Measurements from ENCODE around the gene ZBTB48.

ZBTB48 gene

DNA sequence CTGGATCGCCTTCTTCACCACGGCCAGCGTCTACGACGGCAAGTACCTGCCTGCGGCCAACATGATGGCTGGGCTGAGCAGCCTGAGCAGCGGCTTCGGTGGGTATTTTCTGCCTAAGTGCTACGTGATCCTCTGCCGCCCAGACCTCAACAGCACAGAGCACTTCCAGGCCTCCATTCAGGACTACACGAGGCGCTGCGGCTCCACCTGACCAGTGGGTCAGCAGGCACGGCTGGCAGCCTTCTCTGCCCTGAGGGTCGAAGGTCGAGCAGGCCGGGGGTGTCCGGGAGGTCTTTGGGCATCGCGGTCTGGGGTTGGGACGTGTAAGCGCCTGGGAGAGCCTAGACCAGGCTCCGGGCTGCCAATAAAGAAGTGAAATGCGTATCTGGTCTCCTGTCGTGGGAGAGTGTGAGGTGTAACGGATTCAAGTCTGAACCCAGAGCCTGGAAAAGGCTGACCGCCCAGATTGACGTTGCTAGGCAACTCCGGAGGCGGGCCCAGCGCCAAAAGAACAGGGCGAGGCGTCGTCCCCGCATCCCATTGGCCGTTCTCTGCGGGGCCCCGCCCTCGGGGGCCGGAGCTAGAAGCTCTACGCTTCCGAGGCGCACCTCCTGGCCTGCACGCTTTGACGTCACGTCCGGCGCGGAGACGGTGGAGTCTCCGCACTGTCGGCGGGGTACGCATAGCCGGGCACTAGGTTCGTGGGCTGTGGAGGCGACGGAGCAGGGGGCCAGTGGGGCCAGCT lies at the start of gene ZBTB48:
TSS of gene ZBTB48 (plus strand) at position 621 of the 745 bp plus-strand sequence. CDS start 616 bp downstream, outside the sequence.
- peak within 1 kb of the TSS; percentile 46 for H3K9ac ChIP-seq (ENCODE audit: low read length)
- H3K4me3 ChIP-seq (ENCODE audit: low read length), result peak within 1 kb of the TSS; percentile 75
- H3K27me3 ChIP-seq (ENCODE audit: control insufficient read depth, insufficient read depth, low read length), result no peaks in the 10 kb centered on the region
- no peak within 1 kb of the TSS for H3K27ac ChIP-seq (ENCODE audit: low read length)
- H3K36me3 ChIP-seq (ENCODE audit: control insufficient read depth, low read depth, low read length), result no peaks in the 10 kb centered on the region
- peaks cover 5% of the 10 kb centered on the region for H3K4me1 ChIP-seq (ENCODE audit: control insufficient read depth, low read depth, low read length)
- no peaks in the 10 kb centered on the region for H3K9me3 ChIP-seq (ENCODE audit: control insufficient read depth, low read depth, low read length)

DNA sequence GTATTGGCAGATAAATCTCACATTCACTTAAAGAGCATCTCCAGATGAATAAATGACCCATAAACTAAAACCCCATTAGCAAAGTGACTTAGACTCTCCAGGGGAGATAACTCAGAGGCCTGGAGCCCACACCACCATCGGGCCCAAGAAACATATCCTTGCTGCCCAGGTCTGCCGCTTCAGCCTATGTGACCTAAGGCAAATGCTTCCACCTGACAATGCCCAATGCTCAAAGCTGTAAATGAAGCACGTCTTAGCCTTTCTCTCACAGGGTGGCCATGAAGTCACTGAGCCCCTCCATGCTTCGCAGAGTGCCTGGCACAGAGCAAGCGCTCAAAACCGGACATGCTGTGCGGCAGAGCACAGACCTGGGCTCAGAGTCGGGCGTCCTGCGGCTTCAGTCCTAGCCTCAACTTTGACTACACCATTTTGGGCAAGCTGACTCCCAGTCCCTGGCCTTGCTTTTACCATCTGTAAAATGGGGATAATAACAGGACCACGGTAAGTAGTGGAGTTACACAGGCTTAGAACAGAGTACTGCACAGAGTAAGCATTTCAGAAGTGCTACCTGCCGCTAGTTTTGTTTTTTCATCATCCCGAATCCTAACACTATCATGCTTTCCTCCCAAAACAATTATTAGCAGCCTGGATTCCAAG lies 49.2 kb upstream of the ZBTB48 start:
- Histone ChIP-seq H3K9ac (ENCODE audit: low read length) (no peak overlapping the region), H3K27me3 (ENCODE audit: control insufficient read depth, insufficient read depth, low read length) (no peaks in the 10 kb centered on the region), H3K36me3 (ENCODE audit: control insufficient read depth, low read depth, low read length) (peaks cover 65% of the 10 kb centered on the region), H3K4me1 (ENCODE audit: control insufficient read depth, low read depth, low read length) (no peaks in the 10 kb centered on the region), H3K27ac (ENCODE audit: low read length) (no peak overlapping the region), H3K9me3 (ENCODE audit: control insufficient read depth, low read depth, low read length) (no peaks in the 10 kb centered on the region), H3K4me3 (ENCODE audit: low read length) (no peak overlapping the region)

DNA sequence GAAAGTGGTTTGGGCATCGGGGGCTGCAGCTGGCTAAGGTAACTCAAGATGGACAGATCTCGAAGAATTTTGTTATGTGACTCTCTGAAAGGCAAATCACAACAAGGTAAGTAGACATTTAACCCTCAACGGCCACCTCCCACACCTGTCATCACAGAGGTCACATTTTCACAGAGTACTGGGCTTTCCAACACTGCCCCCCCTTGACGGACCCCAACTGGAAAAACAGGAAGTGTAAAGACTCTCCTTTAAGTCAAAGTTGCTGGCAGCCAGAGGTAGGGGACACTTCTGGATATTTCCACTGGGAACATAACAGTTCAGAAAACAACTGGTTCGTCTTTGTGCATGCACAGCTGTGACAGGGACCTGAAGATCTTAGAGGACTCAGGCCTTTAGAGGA lies 47.8 kb upstream of the ZBTB48 start:
- no peak overlapping the region for H3K9ac ChIP-seq (ENCODE audit: low read length)
- no peaks in the 10 kb centered on the region for H3K9me3 ChIP-seq (ENCODE audit: control insufficient read depth, low read depth, low read length)
- no peaks in the 10 kb centered on the region for H3K4me1 ChIP-seq (ENCODE audit: control insufficient read depth, low read depth, low read length)
- H3K4me3 ChIP-seq (ENCODE audit: low read length), result no peak overlapping the region
- H3K36me3 ChIP-seq (ENCODE audit: control insufficient read depth, low read depth, low read length), result peaks cover 57% of the 10 kb centered on the region
- H3K27me3 ChIP-seq (ENCODE audit: control insufficient read depth, insufficient read depth, low read length), result no peaks in the 10 kb centered on the region
- no peak overlapping the region for H3K27ac ChIP-seq (ENCODE audit: low read length)

GRCh38 chr1:6534248-6534822 lies 45.5 kb upstream of the ZBTB48 start:
- H3K36me3 ChIP-seq (ENCODE audit: control insufficient read depth, low read depth, low read length), result peaks cover 46% of the 10 kb centered on the region

DNA sequence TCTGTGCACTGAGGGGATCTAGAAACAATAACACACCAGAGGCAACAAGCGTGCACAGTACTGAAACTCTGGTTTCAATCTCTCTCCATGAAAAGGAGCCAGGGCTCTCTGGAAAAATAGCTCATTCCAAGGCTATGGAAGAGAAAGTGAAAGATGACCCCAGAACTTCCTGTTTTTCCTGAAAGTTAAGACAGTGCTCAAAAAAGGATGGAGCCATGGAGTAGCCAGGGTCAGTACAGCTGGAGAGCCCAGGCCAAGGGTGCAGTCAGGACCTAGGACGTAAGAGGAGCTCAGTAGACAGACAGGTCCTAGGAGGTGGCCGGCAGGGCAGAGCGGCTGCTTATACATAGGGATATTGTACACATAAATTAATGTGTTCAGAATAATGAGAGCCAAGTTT lies 44.6 kb upstream of the ZBTB48 start:
- Histone ChIP-seq H3K4me3 (ENCODE audit: low read length) (no peak overlapping the region), H3K36me3 (ENCODE audit: control insufficient read depth, low read depth, low read length) (peaks cover 46% of the 10 kb centered on the region), H3K27ac (ENCODE audit: low read length) (no peak overlapping the region), H3K9ac (ENCODE audit: low read length) (no peak overlapping the region), H3K27me3 (ENCODE audit: control insufficient read depth, insufficient read depth, low read length) (no peaks in the 10 kb centered on the region), H3K9me3 (ENCODE audit: control insufficient read depth, low read depth, low read length) (no peaks in the 10 kb centered on the region), H3K4me1 (ENCODE audit: control insufficient read depth, low read depth, low read length) (no peaks in the 10 kb centered on the region)

More at GRCh38 chr1:6534248-6534822, 45.5 kb upstream of the ZBTB48 start:
- Histone ChIP-seq H3K9ac (ENCODE audit: low read length) (no peak overlapping the region), H3K4me1 (ENCODE audit: control insufficient read depth, low read depth, low read length) (no peaks in the 10 kb centered on the region), H3K27ac (ENCODE audit: low read length) (no peak overlapping the region), H3K9me3 (ENCODE audit: control insufficient read depth, low read depth, low read length) (no peaks in the 10 kb centered on the region), H3K27me3 (ENCODE audit: control insufficient read depth, insufficient read depth, low read length) (no peaks in the 10 kb centered on the region), H3K4me3 (ENCODE audit: low read length) (no peak overlapping the region)

DNA sequence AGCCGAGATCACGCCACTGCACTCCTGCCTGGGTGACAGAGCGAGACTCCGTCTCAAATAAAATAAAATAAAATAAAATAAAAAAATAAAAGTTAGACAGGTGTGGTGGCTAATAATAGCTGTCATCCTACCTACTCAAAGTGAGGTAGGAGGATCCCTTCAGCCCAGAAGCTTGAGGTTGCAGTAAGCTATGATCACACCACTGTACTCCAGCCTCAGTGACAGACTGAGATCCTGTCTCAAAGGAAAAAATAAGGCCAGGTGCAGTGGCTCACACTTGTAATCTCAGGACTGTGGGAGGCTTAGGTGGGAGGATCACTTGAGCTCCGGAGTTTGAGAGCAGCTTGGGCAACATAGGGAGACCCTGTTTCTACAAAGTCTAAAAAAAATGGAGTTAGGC lies 43.5 kb upstream of the ZBTB48 start:
- H3K27ac ChIP-seq (ENCODE audit: low read length), result no peak overlapping the region
- H3K9me3 ChIP-seq (ENCODE audit: control insufficient read depth, low read depth, low read length), result no peaks in the 10 kb centered on the region
- peaks cover 38% of the 10 kb centered on the region for H3K36me3 ChIP-seq (ENCODE audit: control insufficient read depth, low read depth, low read length)
- H3K4me3 ChIP-seq (ENCODE audit: low read length), result no peak overlapping the region
- H3K9ac ChIP-seq (ENCODE audit: low read length), result no peak overlapping the region
- no peaks in the 10 kb centered on the region for H3K4me1 ChIP-seq (ENCODE audit: control insufficient read depth, low read depth, low read length)
- no peaks in the 10 kb centered on the region for H3K27me3 ChIP-seq (ENCODE audit: control insufficient read depth, insufficient read depth, low read length)

DNA sequence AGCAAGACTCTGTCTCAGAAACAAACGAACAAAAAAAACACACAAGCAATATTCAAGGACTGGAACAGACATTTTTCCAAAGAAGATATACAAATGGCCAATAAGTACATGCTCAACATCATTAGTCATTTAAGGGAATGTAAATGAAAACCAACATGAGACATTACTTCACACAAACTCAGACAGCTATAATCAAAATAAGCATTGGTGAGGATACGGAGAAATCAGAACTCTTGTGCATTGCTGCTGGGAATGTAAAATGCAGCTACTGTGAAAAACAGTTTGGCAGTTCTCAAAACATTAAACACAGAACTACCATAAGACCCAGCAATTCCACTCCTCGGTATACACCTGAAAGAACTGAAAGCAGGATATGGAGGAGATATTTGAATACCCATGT lies 40.8 kb upstream of the ZBTB48 start:
- Histone ChIP-seq H3K4me3 (ENCODE audit: low read length) (no peak overlapping the region), H3K27me3 (ENCODE audit: control insufficient read depth, insufficient read depth, low read length) (no peaks in the 10 kb centered on the region), H3K27ac (ENCODE audit: low read length) (no peak overlapping the region), H3K4me1 (ENCODE audit: control insufficient read depth, low read depth, low read length) (no peaks in the 10 kb centered on the region), H3K9me3 (ENCODE audit: control insufficient read depth, low read depth, low read length) (no peaks in the 10 kb centered on the region), H3K9ac (ENCODE audit: low read length) (no peak overlapping the region), H3K36me3 (ENCODE audit: control insufficient read depth, low read depth, low read length) (peaks cover 24% of the 10 kb centered on the region)

DNA sequence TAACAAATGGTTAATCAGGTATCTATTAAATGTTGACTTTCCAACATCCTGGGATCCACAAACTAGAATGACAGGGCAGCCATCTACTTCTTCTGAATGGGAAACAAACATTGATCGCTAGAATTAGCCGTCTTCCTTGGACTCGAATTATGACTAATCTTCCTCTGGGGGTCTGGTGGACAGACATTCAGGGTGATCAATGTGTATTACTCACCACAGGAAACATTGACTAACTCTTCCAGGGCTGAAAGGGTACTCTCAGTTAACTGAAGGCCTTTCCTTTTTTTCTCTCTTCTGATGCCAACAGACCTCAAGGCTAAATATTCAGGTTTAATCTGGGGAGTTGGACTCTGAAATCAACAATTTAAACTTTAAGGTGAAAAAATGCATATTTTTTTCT lies 35.0 kb upstream of the ZBTB48 start:
- H3K27me3 ChIP-seq (ENCODE audit: control insufficient read depth, insufficient read depth, low read length), result no peaks in the 10 kb centered on the region
- no peak overlapping the region for H3K4me3 ChIP-seq (ENCODE audit: low read length)
- H3K9me3 ChIP-seq (ENCODE audit: control insufficient read depth, low read depth, low read length), result no peaks in the 10 kb centered on the region
- H3K36me3 ChIP-seq (ENCODE audit: control insufficient read depth, low read depth, low read length), result peaks cover 60% of the 10 kb centered on the region
- H3K27ac ChIP-seq (ENCODE audit: low read length), result no peak overlapping the region
- no peaks in the 10 kb centered on the region for H3K4me1 ChIP-seq (ENCODE audit: control insufficient read depth, low read depth, low read length)
- H3K9ac ChIP-seq (ENCODE audit: low read length), result no peak overlapping the region

DNA sequence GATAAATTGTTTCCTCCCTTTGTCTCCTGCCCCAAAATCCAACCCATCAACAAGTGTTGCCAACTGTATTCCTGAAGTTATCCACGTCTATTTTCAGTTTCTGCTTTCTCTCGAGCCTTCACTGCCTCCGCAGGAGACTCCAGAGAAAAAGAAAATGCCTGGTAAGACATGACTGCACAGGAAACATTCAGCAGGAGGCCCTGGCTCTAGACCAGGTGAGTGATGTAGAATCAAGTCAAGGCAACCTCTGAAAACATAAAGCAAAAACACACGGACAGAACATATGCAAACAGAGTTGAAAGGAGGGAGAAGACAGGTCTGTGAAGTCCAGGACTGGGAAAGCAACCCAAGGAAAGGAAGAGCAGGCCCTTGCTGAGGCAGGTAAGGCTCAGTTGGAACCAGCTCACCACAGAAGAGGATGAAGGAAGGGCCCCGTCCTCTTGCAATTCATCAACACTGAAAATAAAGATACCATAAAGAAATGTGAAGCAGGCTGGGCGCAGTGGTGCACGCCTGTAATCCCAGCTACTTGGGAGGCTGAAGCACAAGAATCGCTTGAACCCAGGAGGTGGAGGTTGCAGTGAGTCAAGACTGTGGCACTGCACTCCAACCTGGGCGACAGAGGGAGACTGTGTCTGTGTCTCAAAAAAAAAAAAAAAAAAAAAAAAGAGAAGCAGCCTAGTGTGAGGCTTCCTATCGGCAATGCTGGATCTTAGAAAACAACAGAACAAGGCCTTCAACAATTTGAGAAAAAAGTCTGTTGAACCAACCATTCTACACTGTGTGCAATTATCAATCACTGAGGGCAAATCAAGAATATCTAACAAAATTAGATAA lies 34.3 kb upstream of the ZBTB48 start:
- peaks cover 66% of the 10 kb centered on the region for H3K36me3 ChIP-seq (ENCODE audit: control insufficient read depth, low read depth, low read length)
- no peak overlapping the region for H3K27ac ChIP-seq (ENCODE audit: low read length)

GRCh38 chr1:6546326-6546725 lies 33.5 kb upstream of the ZBTB48 start:
- peaks cover 66% of the 10 kb centered on the region for H3K36me3 ChIP-seq (ENCODE audit: control insufficient read depth, low read depth, low read length)
- H3K4me3 ChIP-seq (ENCODE audit: low read length), result no peak overlapping the region
- no peaks in the 10 kb centered on the region for H3K27me3 ChIP-seq (ENCODE audit: control insufficient read depth, insufficient read depth, low read length)
- H3K4me1 ChIP-seq (ENCODE audit: control insufficient read depth, low read depth, low read length), result no peaks in the 10 kb centered on the region
- H3K9me3 ChIP-seq (ENCODE audit: control insufficient read depth, low read depth, low read length), result no peaks in the 10 kb centered on the region
- H3K27ac ChIP-seq (ENCODE audit: low read length), result no peak overlapping the region
- H3K9ac ChIP-seq (ENCODE audit: low read length), result no peak overlapping the region

More for the DNA sequence above, 34.3 kb upstream of the ZBTB48 start:
- no peaks in the 10 kb centered on the region for H3K9me3 ChIP-seq (ENCODE audit: control insufficient read depth, low read depth, low read length)
- H3K9ac ChIP-seq (ENCODE audit: low read length), result no peak overlapping the region
- no peak overlapping the region for H3K4me3 ChIP-seq (ENCODE audit: low read length)
- H3K4me1 ChIP-seq (ENCODE audit: control insufficient read depth, low read depth, low read length), result no peaks in the 10 kb centered on the region
- H3K27me3 ChIP-seq (ENCODE audit: control insufficient read depth, insufficient read depth, low read length), result no peaks in the 10 kb centered on the region

GRCh38 chr1:6547301-6547700 lies 32.5 kb upstream of the ZBTB48 start:
- Histone ChIP-seq H3K36me3 (ENCODE audit: control insufficient read depth, low read depth, low read length) (peaks cover 62% of the 10 kb centered on the region), H3K27ac (ENCODE audit: low read length) (no peak overlapping the region), H3K4me3 (ENCODE audit: low read length) (no peak overlapping the region), H3K27me3 (ENCODE audit: control insufficient read depth, insufficient read depth, low read length) (no peaks in the 10 kb centered on the region), H3K9ac (ENCODE audit: low read length) (no peak overlapping the region), H3K9me3 (ENCODE audit: control insufficient read depth, low read depth, low read length) (no peaks in the 10 kb centered on the region), H3K4me1 (ENCODE audit: control insufficient read depth, low read depth, low read length) (no peaks in the 10 kb centered on the region)

Data from iPS-18a (cell line).